Measurements from ENCODE around the gene ZFP36L1. TPM values are rescaled to one million over a fixed set of nuclear protein-coding genes. Genes with fewer than 3 reads are reported as not detected.

The ZFP36L1 gene
- total RNA-seq, 1 experiment from 2014 or later: 304 TPM

GRCh38 chr14:68814539-68815297, 21.9 kb upstream of the ZFP36L1 start:
- BruUV-seq (replicated peaks): TSS peak; percentile 51
- H2AFZ ChIP-seq (ENCODE audit: low read depth, low read length, poor library complexity, severe bottlenecking): no peak overlapping the region
- H3K27me3 ChIP-seq (ENCODE audit: insufficient read depth, low read length): no peaks in the 10 kb centered on the region
- no peaks in the 10 kb centered on the region for H3K9me2 ChIP-seq (ENCODE audit: insufficient read depth)
- peak overlapping the region; percentile 7 to 8; a peak in 2 of 4 replicates for H3K4me3 ChIP-seq (replicated peaks in 1 of 2; ENCODE audit: low read depth in 1 of 2, low read length in 2 of 2)
- peak overlapping the region; percentile 79 for H3K9ac ChIP-seq (ENCODE audit: low read length)
- TF ChIP-seq JUND (IDR thresholded peaks at IDR 0.05) (no peak), POLR2AphosphoS5 (IDR thresholded peaks at IDR 0.05; ENCODE audit: low read depth, low read length) (peak; percentile 18; the same call in 1 of the 2 replicates), EZH2 (IDR thresholded peaks at IDR 0.05) (no peak), TCF7L2 (IDR thresholded peaks at IDR 0.05; ENCODE audit: borderline replicate concordance, extremely low read depth, insufficient read depth, insufficient read length) (peak; percentile 76), FOSL1 (IDR thresholded peaks at IDR 0.05; ENCODE audit: low read depth) (no peak)
- ChIA-PET RAD21 (ENCODE audit: low non-redundant PET in 1 of 2, low total read pairs in 2 of 2, uncharacterized antibody in 2 of 2, unreplicated experiment in 2 of 2) (interaction anchor here (1.0 to 1.5 kb wide), 3 partner anchors 29 to 565 kb away, joined by 4 to 5 read pairs (median 4); no protein-coding TSS in a partner anchor), POLR2A (interaction anchor here (0.5 to 12.3 kb wide), 8 partner anchors 10 to 998 kb away, joined by 3 to 120 read pairs (median 6); partner anchors contain the start of genes ZFP36L1 and ZFYVE26), CTCF (interaction anchor here (0.6 to 4.4 kb wide), 7 partner anchors 10 to 997 kb away, joined by 3 to 48 read pairs (median 4); no protein-coding TSS in a partner anchor)
- no peaks in the 10 kb centered on the region for H3K36me3 ChIP-seq (ENCODE audit: control insufficient read depth in 1 of 2, insufficient read depth in 2 of 2, low read length in 2 of 2)
- peak overlapping the region; percentile 99 for H3K27ac ChIP-seq (ENCODE audit: low read depth, low read length)
- no peaks in the 10 kb centered on the region for H4K20me1 ChIP-seq (ENCODE audit: insufficient read depth)
- H3K79me2 ChIP-seq (ENCODE audit: insufficient read depth, low read length): no peaks in the 10 kb centered on the region
- H3K4me1 ChIP-seq (ENCODE audit: control insufficient read depth in 1 of 2, insufficient read depth in 2 of 2, low read length in 2 of 2): peaks cover 64 to 71% of the 10 kb centered on the region in 2 experiments
- ATAC-seq: peak; percentile 34
- H3K9me3 ChIP-seq (ENCODE audit: control insufficient read depth in 1 of 2, insufficient read depth in 1 of 2, low read depth in 1 of 2, low read length in 2 of 2): no peaks in the 10 kb centered on the region
- H3K4me2 ChIP-seq (ENCODE audit: low read length): peak overlapping the region; percentile 83
- no peak for DNase-seq (ENCODE audit: low read depth, low spot score)
- intact Hi-C loops (cut with micrococcal nuclease): loop anchor here (2.0 to 10.0 kb wide), 3 partner anchors 22 to 977 kb away; partner anchors contain the start of gene ZFP36L1

GRCh38 chr14:68814238-68814538, 21.3 kb upstream of the ZFP36L1 start:
- Histone ChIP-seq H3K4me1 (ENCODE audit: control insufficient read depth in 1 of 2, insufficient read depth in 2 of 2, low read length in 2 of 2) (peaks cover 59 to 65% of the 10 kb centered on the region in 2 experiments), H3K79me2 (ENCODE audit: insufficient read depth, low read length) (no peaks in the 10 kb centered on the region), H3K4me3 (replicated peaks in 1 of 2; ENCODE audit: low read depth in 1 of 2, low read length in 2 of 2) (0 out of 4 replicates have a peak overlapping the region, but pooled peaks of 1 of the 2 experiments have one; percentile 8), H3K9me2 (ENCODE audit: insufficient read depth) (no peaks in the 10 kb centered on the region), H4K20me1 (ENCODE audit: insufficient read depth) (no peaks in the 10 kb centered on the region), H3K27me3 (ENCODE audit: insufficient read depth, low read length) (no peaks in the 10 kb centered on the region), H3K9ac (ENCODE audit: low read length) (peak overlapping the region; percentile 79), H2AFZ (ENCODE audit: low read depth, low read length, poor library complexity, severe bottlenecking) (no peak overlapping the region), H3K4me2 (ENCODE audit: low read length) (peak overlapping the region; percentile 83), H3K27ac (ENCODE audit: low read depth, low read length) (peak overlapping the region; percentile 99), H3K9me3 (ENCODE audit: control insufficient read depth in 1 of 2, insufficient read depth in 1 of 2, low read depth in 1 of 2, low read length in 2 of 2) (no peaks in the 10 kb centered on the region), H3K36me3 (ENCODE audit: control insufficient read depth in 1 of 2, insufficient read depth in 2 of 2, low read length in 2 of 2) (no peaks in the 10 kb centered on the region)
- CTCF ChIA-PET: interaction anchor here (0.6 to 4.4 kb wide), 7 partner anchors 10 to 996 kb away, joined by 3 to 48 read pairs (median 4); no protein-coding TSS in a partner anchor
- DNase-seq (ENCODE audit: low read depth, low spot score) (no peak), ATAC-seq (peak; percentile 1; the same call in 1 of the 2 replicates)
- intact Hi-C loops (cut with micrococcal nuclease): loop anchor here (2.0 to 10.0 kb wide), 2 partner anchors 21 to 729 kb away; partner anchors contain the start of gene ZFP36L1
- BruUV-seq (replicated peaks): no TSS peak
- POLR2A ChIA-PET: interaction anchor here (1.5 to 12.3 kb wide), 5 partner anchors 19 to 998 kb away, joined by 4 to 120 read pairs (median 11); partner anchors contain the start of genes ZFP36L1 and ZFYVE26
- RAD21 ChIA-PET (ENCODE audit: low non-redundant PET in 1 of 2, low total read pairs in 2 of 2, uncharacterized antibody in 2 of 2, unreplicated experiment in 2 of 2): interaction anchor here (1.0 to 1.5 kb wide), 3 partner anchors 29 to 564 kb away, joined by 4 to 5 read pairs (median 4); no protein-coding TSS in a partner anchor
- no peak for TF ChIP-seq SP1 (IDR thresholded peaks at IDR 0.05; ENCODE audit: low read depth)
- no peak for TF ChIP-seq FOSL1 (IDR thresholded peaks at IDR 0.05; ENCODE audit: low read depth)
- TF ChIP-seq MAX (IDR thresholded peaks at IDR 0.05): no peak
- TF ChIP-seq JUND (IDR thresholded peaks at IDR 0.05): no peak
- no peak; the same call in 1 of the 2 replicates for TF ChIP-seq ZFX (IDR thresholded peaks at IDR 0.05)
- TF ChIP-seq POLR2A (IDR thresholded peaks at IDR 0.05; ENCODE audit: borderline replicate concordance, extremely low read depth, insufficient read depth, insufficient read length): no peak
- TF ChIP-seq EZH2phosphoT487 (IDR thresholded peaks at IDR 0.05; ENCODE audit: borderline replicate concordance): no peak
- no peak for TF ChIP-seq REST (IDR thresholded peaks at IDR 0.05; ENCODE audit: low read depth)
- TF ChIP-seq EZH2 (IDR thresholded peaks at IDR 0.05): no peak
- no peak for TF ChIP-seq TCF7L2 (IDR thresholded peaks at IDR 0.05; ENCODE audit: borderline replicate concordance, extremely low read depth, insufficient read depth, insufficient read length)
- TF ChIP-seq RAD21 (IDR thresholded peaks at IDR 0.05; ENCODE audit: low read depth): no peak
- no peak for TF ChIP-seq ATF3 (IDR thresholded peaks at IDR 0.05)
- no peak for TF ChIP-seq EGR1 (IDR thresholded peaks at IDR 0.05; ENCODE audit: low read depth)
- TF ChIP-seq CEBPB (IDR thresholded peaks at IDR 0.05; ENCODE audit: low read depth): no peak
- no peak for TF ChIP-seq POLR2AphosphoS5 (IDR thresholded peaks at IDR 0.05; ENCODE audit: low read depth, low read length)
